Stimulated activated CD4-positive, alpha-beta T cell treated with anti-CD3 and anti-CD28 coated beads, TNF-alpha, amount 100 ng/mL, for 1 hour (primary cell): ENCODE measurements around the gene HOXB8.

Source experiments
- DNase-seq, 3 donors: peaks; one replicate each; pipeline ENCODE4 v3.0.0-alpha.2; 2020; ENCODE audit warnings: low read depth in 3 of 3, low spot score in 1 of 3

HOXB8 gene

GRCh38 chr17:48586355-48587258 lies 28.5 kb downstream of the HOXB8 start:
- DNase-seq, result no peak

- DNase-seq, result no peak
Measured at GRCh38 chr17:48584223-48584741, 30.8 kb downstream of the HOXB8 start.

- DNase-seq, result no peak
Measured at GRCh38 chr17:48583708-48584222, 31.3 kb downstream of the HOXB8 start.

GRCh38 chr17:48582750-48583069 lies 32.4 kb downstream of the HOXB8 start:
- no peak for DNase-seq

GRCh38 chr17:48579760-48580554 lies 35.1 kb downstream of the HOXB8 start:
- DNase-seq, result no peak

GRCh38 chr17:48579471-48579759 lies 35.7 kb downstream of the HOXB8 start:
- no peak for DNase-seq

GRCh38 chr17:48578616-48579470 lies 36.2 kb downstream of the HOXB8 start:
- no peak for DNase-seq

- peak in 1 of 3 donors; percentile 13 for DNase-seq
Measured at GRCh38 chr17:48577946-48578615, 37.0 kb downstream of the HOXB8 start, which contains the start of gene HOXB4. HOXB4 (minus strand) TSS chr17:48578350; CDS start chr17:48578319, 31 bp downstream.

GRCh38 chr17:48577330-48577945 lies 37.7 kb downstream of the HOXB8 start:
- no peak for DNase-seq

- no peak for DNase-seq
Measured at GRCh38 chr17:48576479-48577309, 38.4 kb downstream of the HOXB8 start.

- no peak for DNase-seq
Measured at GRCh38 chr17:48575673-48576478, 39.2 kb downstream of the HOXB8 start.

- DNase-seq, result no peak
Measured at GRCh38 chr17:48575066-48575582, 40.0 kb downstream of the HOXB8 start.

- DNase-seq, result no peak
Measured at GRCh38 chr17:48574505-48575065, 40.5 kb downstream of the HOXB8 start.

GRCh38 chr17:48571826-48572417 lies 43.2 kb downstream of the HOXB8 start:
- DNase-seq, result no peak

GRCh38 chr17:48571024-48571818 lies 43.9 kb downstream of the HOXB8 start:
- DNase-seq, result no peak

- DNase-seq, result no peak
Measured at GRCh38 chr17:48570325-48571023, 44.6 kb downstream of the HOXB8 start.
